DMS114 treated with DMSO at 0.1 percent for 48 hours (cell line): Measurements from ENCODE around the gene BEST2.

Source experiments
- DNase-seq: peaks from one replicate; lab custom pipeline; 2025; ENCODE audit not compliant: unreplicated experiment; lab: John Stamatoyannopoulos, UW

BEST2 gene

DNA sequence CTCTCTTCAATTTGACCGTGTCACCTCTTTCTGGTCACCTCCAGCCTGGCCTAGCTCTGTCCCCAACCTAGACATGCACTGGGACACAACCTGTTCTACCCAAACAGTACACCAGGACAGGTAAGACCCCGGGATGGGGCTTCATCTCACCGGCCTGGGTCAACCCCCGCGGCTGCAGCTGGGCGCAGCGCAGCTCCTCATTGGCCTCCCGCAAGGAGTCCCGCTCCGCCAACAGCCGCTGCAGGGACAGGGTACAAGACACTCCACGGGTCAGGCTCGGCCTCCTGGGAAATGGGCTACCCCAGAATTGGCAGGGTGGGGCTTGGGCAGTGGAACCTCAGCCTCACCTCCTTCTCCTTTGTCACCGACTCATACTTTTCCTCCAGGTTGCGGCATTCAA lies 16.1 kb downstream of the BEST2 start:
- DNase-seq, result no peak

DNA sequence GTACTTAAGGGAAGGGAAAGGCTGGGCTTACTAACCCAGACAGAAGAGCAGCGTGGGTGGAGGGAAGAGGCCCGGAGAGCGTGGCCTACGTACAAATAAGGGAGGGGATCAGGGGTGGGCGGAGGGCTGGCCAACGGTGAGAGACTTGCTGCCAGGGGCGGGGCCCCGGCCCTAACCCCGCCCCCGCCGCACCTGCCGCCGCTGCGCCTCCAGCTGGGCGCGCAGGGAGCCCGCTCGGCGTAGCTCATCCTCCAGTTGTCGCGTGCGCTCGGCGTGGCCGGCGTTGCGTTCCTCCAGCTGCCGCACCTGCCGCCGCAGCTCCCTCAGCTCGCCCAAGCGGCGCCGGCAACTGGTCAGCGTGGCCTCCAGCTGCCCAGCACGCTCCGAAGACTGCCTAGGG lies 18.1 kb downstream of the BEST2 start:
- no peak for DNase-seq

DNA sequence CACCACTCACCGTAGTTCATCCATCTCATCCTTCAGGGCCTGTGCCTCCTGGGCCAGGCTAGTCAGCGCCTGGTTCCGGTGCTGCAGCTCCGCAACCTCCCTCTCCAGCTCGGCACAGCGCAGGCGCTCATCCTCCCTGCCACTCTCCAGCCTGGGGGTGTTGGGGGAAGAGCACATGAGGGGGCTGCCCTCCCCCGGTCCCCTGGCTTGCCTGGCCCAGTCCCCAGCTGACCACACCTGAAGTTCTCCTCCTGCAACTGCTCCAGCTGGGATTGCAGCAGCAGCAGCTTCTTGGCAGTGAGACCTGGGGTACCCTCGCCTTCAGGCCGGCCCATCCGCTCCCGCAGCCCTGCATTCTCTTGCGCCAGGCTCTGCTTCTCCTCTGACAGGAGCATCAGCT lies 19.3 kb downstream of the BEST2 start:
- no peak for DNase-seq

DNA sequence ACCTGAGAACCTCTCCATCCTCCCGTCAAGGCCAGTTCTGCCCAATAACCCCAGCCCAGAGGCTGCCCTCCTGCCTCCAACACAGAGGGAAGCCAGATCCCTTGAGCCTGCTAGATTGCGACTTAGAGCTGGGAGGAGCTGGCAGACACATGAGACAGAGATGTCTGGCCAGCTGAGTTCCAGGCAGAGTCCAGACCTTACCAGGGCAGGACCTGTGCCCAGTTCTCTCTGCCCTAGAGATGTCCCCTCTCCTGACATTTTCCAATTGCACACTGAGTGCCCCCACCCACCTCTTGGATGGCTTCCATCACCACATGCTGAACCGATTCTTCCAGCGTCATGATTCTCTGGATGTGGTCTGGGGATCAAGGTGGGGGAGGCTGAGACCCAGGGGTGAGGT lies 20.7 kb downstream of the BEST2 start:
- DNase-seq, result no peak

DNA sequence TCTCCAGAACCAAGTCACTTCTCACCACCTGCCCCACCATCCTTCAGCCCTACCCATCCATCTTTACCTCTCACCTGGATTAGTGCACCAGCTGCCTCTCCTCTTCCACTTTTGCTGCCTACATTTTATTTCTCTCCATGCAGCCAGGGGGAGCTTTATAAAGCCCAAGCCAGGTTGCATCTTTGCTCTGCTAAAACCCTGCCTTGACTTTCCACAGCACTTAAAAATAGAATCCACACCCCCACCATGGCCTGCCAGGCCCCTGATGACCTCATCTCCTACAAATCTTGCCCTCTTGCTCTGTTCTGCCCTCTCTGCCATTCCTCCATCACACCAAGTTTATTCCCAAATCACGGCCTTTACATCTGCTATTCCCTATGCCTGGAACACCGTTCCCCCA lies 22.0 kb downstream of the BEST2 start:
- DNase-seq, result no peak

DNA sequence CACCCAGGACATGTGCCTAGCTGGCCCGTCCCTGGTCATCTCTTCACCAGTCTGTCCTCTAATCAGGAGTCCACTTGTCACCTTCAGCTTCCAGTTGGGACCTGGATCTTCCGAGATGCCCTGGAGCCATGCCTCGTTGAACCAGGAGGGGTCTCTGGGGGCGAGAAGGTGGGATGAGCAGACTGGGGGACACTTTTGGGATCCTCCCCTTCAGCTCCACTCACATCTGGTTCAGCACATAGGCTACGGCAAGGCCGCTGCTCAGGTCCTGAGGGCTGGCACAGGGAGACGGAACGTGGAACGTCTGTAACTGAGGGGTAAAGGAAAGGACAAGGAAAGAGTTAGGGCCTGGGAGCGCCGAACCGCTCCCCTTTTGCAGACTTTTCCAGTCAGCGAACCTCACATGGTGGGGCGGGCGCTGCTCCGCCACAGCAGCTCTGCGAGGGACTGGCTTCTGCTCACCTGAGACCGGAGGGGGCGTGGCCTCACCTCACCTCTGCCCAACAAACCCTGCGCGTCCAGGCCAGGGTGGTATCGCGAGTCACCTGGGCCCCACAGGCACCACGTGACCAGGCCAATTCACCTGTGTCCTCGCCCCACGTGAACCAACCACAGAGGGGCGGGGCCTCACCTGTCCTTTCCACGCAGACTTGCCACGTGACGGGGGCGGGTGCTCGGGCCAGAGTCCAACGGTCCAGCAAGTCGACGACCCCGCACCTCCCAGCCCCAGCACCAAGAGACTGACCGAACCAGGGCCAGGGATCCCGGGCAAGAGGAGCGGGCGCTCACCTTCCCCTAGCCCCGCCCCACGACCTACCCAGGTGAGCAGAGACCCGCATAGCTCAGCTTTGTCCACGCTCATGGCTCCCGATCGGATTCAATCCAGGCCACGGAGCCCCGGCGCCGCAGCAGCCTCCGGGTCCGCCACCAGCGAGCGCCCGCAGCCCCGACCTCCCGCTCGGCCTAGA lies 23.3 kb downstream of the BEST2 start, which contains the start of gene HOOK2:
TSS of gene HOOK2 (minus strand) at position 965 of the 968 bp plus-strand sequence. CDS start at position 862, 103 bp downstream.
- DNase-seq, result no peak

DNA sequence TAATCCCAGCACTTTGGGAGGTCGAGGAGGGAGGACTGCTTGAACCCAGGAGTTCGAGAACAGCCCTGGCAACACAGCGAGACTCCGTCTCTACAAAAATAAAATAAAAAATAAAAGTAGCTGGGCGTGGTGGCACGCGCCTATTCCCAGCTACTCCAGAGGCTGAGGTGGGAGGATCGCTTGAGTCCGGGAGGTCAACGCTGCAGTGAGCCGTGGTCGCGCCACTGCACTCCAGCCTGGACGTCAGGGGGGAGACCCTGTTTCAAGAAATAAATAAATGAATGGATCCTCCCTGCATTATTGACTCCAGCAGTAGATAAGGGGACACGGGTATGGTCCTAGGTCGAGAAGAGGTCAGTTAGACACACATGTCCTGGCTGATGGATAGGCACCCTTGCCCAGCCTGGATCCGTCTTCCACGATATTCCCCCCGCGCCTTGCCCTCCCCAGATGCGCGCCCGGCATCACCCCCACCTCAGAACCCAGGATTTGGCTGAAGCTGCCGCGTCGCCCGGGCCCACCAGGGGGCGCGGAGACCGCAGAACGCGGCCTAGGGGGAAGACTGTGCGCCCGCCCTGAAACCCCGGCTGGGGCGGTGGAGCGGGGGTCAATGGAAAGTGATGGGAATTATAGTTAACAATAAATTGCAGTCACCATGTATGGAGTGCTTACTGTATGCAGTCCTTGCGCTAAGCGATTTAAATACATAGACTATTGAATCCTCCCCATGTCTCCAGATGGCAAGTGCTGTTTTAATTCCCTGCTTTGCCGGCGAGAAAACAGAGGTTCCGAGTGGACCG lies 25.8 kb downstream of the BEST2 start:
- DNase-seq, result peak; percentile 60

DNA sequence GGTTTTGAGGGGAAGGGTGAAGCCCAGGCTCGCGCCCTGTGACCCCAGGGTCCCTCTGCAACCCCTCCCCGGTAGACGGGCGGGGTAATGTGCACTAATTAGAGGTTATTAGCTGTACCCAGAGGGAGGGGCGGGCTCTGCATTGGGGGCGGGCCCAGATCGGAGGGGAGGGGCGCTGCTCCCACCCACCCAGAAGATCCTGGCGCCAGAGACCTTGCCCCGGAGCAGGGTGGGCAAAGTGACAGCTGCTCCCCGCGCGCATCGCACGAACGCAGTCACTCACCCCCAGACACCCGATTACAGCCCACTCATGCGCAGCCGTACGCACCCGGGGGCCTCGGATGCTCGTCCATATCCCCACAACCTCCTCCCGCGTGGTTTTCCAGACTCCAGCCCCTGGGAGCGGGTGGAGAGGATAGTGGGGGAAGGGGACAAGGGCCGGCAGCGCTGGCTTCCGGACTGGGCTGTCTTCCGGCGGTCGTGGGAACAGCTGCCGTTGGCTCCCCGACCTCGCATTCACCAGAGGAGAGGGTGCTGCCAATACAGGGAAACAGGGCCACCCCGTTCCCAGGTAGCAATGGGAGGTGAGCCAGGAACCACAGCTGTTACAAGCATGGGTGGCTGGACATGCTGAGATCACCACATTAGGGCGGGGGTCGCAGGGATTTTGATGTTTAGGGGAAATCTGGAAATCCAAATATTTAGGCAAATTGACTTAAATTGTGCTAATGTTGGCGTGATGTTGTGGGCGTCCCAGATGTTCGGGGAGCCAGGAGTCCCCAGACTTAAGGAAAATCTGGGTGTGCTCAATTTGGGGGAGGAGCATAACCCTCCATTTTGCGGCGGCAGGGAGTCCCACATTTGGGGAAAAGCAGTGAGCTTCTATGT lies 26.7 kb downstream of the BEST2 start:
- DNase-seq, result peak; percentile 52

DNA sequence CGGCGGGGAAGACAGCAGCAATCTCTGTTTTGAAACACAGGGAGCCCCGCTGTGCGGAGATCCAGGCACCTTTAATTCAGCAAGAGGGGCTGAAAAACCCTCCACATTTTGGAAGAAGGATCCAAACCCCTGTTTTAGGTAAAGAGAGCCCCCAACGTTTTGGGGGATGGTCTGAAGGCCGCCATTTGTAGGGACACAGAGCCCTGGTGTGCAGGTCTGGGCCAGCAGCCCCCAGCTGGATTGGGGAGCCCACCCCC lies 27.2 kb downstream of the BEST2 start:
- DNase-seq, result no peak

DNA sequence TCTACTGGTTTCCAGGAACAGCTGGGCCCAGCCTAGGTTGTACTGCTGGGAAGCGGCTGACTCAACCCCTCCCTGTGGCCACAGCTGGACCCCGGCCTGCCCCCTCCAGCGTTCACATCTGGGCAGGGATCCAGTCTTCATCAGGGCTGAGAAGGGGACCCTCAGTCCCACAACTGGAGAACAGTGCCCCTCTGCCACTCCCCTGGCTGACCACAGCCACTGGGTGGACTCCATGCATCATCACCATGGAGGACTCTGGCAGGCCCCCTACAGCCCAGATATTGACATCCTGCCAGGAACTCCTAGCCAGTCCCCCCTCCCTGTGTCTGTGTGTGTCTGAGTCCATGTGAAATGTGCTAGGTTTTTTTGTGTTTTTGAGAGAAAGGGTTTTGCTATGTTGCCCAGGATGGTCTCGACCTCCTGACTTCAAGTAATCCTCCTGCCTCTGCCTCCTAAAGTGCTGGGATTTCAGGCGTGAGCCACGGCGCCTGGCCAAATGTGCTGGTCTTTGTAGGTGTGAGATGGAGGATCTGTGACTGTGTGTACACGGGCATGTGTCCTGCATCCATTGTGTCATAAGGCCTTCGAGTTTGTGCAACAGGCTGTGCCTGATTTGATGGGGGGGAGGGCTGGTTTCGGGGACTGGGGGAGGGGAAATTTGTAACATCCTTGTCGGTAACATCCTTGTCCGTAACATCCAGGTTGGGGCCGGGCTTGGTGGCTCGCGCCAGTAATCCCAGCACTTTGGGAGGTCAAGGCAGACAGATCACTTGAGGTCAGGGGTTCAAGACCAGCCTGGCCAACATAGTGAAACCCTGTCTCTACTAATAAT lies 27.8 kb downstream of the BEST2 start:
- DNase-seq, result no peak

DNA sequence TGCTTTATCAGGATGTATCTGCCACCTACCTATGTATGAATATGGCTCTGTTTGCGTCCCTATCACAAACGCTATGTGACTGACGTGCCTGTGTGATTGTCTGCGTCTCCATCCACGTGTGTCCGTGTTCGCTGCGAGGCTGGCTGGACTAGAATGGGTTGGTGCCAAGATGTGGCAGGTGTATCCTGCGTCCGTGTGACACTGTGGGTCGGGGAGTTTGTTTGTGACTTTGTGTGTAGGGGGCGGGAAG lies 30.5 kb downstream of the BEST2 start:
- DNase-seq, result no peak

DNA sequence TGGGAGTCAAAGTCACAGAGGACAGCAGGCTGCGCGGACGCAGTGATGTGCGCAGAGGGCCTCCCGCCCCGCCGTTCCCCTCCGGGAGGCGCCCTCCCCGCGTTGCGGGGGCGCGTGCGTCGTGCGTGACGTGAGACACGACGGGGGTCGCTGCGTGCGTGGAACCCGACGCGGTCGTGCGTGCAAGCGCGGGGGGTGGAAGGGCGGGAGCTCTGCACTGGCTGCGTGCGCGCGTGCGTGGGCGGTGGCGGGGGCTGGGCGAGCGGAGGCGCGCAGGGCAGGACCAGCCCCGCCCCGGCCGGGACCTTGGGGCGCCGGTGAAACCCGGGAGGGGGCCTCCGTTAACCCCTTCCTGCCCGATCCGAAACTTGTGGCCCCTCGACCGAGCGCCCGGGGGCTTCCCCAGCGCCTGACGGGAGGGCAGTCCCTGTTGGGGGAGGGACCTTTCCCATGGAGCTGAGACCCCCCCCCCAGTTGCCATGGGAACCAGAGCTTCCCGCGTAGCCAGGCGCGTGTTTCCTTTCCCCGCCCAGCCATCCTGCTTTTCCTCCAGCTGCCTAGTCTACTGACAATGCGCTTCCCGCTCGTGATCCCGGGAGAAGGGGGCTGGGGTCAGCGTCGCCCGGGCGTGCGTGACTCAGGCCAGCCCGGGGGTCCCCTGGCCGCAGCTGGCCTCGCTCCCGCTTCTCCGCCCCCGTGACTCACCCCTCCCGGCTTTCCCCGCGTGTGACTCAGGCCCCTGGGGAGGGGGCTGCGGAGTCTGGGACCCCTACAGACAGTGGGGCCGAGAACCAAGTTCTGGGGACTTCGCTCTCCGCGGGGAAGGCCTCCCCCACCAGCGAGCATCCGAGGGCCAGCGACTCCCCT lies 31.1 kb downstream of the BEST2 start:
- DNase-seq, result no peak

DNA sequence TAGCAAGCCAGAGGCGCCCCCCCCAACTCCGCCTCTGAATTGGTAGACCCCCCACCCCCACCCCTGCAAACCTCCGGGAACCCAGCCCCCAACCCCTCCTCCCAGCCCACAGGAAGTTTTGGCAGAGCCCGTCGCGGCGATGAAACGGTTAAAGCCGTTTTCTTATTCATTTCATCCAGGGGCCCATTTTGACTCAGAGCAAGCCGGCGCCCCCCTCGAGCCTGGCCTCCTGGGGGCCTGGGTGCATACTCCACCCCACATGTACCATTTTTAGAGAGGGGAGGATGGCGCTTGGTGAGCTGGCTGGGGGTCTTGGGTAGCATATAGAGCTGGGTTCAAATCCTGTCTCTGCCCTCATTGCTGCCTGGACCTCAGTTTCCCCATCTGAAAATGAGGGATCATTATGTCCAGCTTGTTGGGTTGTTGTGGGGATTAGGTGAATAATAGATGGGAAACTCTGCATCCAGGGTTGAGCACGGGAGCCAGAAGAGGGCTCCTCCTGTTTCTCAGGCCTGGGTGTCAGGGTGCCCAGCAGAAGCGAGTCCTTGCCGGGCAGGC lies 31.8 kb downstream of the BEST2 start:
- no peak for DNase-seq

DNA sequence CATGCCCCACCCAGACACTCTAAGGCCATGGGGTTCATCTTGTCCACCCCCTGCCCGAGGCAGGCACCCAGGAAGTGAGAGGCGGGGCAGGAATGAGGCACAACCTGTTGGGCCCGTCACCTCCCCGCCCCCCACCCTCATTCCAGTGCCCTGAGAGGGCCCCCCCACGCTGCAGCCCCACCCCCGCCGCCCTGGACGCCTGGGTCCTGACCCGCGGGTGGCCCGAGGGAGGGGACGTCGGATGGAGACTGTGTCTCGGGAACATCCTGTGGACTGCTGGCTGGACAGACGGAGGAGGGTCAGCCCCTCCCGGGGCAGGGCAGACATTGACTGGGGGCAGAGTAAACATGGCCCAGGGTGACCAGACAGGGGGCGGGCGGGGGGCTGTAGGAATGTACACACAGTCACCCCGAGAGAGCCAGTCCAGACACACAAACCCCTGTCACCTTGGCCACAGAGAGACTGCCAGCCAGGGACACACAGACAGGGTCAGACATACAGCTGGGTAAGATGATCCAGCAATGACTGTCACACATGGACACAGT lies 32.3 kb downstream of the BEST2 start:
- no peak for DNase-seq

DNA sequence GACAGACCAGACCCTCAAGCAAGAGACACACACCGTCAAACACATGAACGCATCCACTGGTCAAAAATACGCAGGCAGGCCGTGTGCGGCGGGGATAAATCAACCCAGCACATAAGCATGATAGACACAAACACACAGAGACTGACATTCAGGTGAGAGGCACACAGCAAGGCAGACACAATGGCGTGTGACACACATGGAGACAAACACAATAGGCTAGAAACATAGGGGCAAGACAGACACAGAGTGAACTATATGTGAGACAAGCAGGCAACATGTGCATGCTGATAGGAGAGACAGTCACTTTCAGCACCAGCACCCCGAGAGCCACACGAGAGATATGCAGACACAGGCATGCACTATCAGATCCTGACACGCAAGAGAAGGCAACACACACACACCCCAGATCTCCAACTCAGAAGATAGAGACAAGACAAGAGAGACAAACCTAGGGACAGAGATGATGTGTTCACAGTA lies 32.8 kb downstream of the BEST2 start:
- DNase-seq, result no peak

DNA sequence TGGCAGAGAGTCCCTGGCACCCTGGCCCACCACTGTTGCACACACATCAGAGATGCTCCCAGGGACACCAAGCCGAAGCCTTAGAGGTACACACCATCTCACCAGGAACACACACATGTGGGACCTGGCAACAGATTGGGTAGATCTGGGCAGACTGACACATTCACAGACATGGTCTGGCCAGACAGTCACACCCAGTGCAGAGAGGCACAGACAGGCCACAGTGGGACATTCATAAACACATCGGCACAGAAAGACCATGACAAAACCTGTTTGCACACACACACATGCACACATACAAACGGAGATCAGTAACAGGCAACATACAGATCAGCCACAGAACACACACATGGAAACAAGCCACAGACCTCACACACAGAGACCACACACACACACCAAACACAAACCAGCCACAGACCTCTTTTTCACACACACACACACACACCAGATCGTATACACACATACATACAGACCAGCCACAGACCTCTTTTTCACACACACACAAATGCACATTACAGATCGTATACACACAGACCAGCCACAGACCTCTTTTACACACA lies 33.4 kb downstream of the BEST2 start:
- DNase-seq, result no peak

DNA sequence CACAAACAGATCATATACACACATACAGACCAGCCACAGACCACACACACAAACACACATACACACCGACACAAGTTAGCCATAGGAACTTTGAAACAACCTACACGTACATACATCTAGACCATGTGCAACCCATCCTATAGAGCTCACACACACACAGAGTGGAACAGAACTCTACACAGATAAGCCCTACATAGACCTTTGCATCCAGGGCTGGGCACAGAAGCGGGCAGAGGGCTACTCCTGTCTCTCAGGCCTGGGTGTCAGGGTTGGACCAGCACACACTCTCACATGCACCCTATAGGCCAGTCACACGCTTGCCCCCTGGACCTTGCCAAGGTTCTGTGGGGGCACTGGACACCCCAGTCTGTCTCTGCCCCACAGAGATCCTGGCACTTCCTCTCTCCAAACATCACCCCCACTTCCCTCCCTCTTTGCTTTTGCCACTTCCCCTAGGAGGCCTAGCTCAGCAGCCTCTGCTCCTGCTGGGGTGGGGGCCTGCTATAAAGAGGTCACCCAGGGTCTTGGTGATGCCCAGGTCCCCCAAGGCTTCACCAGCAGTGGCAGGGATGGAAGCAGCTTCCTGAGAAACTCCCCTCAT lies 33.9 kb downstream of the BEST2 start:
- DNase-seq, result no peak

DNA sequence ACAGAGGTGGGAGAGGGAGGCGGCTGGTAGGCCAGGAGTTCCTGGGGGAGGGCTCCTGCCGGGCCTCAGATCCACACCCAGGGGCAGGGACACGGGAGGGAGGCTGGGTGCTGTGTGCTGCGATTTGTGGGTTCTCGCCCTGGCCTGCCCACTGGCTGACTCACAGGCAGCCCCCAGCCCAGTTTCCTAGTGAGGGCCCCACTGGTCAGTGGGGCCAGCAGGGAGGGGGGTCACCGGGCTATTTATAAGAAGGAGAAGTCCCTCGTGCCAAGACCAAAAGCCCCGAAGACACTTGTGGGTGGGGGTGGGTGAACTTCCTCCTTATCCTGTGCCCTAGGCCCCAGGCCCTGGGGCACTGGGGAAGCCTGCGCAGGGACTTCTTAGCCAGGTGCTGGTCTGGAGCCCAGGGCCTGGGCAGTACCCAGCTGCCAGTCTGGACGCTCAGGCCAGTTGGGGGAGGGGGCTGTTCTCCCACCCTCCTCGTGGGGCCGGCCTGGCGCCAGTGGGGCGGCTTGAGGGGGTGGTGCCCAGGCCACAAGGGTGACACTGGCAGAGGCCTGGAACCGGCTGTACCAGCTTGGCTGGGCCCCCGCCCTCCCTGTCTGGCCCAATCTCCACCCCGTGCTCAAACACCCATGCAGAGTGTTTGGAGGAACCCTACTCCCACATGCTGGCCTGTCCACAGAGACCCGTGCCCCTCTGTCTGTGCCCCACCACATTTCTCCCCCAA lies 34.7 kb downstream of the BEST2 start:
- no peak for DNase-seq
